Hair follicular keratinocyte (primary cell): Measurements from ENCODE around the gene OR9K2. TPM values are rescaled to one million over a fixed set of nuclear protein-coding genes. Genes with fewer than 3 reads are reported as not detected.

Source experiments
- total RNA-seq: library from RNA; depleted of rRNA; stranded (reverse); fragments of >200 nt; gene quantifications from 2 replicates; pipeline ENCODE4 v1.2.3, GENCODE V29; 2015

Gene OR9K2, protein sequence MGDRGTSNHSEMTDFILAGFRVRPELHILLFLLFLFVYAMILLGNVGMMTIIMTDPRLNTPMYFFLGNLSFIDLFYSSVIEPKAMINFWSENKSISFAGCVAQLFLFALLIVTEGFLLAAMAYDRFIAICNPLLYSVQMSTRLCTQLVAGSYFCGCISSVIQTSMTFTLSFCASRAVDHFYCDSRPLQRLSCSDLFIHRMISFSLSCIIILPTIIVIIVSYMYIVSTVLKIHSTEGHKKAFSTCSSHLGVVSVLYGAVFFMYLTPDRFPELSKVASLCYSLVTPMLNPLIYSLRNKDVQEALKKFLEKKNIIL
- total RNA-seq, result not detected in 2 replicates

DNA sequence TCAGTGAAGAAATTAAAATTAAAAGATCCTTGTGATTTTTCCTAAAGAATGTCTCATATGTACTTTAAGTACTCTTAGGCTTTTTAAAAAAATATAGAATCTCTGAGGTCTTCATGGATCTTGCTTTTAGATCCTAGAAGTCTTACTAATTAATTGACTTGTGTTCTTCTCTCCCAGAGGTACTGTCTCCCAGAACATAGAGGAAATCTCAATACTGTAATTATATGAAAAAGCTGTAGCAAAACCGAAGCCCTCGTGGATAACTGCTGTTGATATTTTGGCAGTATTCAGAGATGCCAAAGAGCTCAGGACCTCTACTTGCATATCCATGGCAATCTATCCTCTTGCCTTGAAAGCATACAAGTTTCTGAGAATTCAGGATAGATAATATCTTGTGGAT lies at the start of gene OR9K2:
TSS of gene OR9K2 (plus strand) at position 301 of the 400 bp plus-strand sequence. CDS start 3,429 bp downstream, outside the sequence.

Other genes with a start within 250 kb of the OR9K2 start
- not detected in 2 replicates for gene TESPA1, start 141.6 kb upstream of the OR9K2 start, total RNA-seq
- gene NEUROD4, start 106.4 kb upstream of the OR9K2 start, total RNA-seq, result not detected in 2 replicates
- not detected in 2 replicates for gene OR10A7, start 94.6 kb downstream of the OR9K2 start, total RNA-seq
- gene OR6C74, start 118.2 kb downstream of the OR9K2 start, total RNA-seq, result not detected in 2 replicates
- not detected in 2 replicates for gene OR6C6, start 170.2 kb downstream of the OR9K2 start, total RNA-seq
- gene OR6C1, start 187.9 kb downstream of the OR9K2 start, total RNA-seq, result not detected in 2 replicates
- not detected in 2 replicates for gene OR6C3, start 204.3 kb downstream of the OR9K2 start, total RNA-seq
- gene OR6C75, start 236.6 kb downstream of the OR9K2 start, total RNA-seq, result not detected in 2 replicates